Measurements from ENCODE around the gene ST7. TPM values are rescaled to one million over a fixed set of nuclear protein-coding genes. Genes with fewer than 3 reads are reported as not detected.

Gene ST7
- total RNA-seq, 1 experiment from 2014 or later: 9.7 TPM

GRCh38 chr7:116980354-116980753 lies 27.1 kb downstream of the ST7 start:
- Histone ChIP-seq H3K27me3 (ENCODE audit: control insufficient read depth, insufficient read depth, low read length) (no peaks in the 10 kb centered on the region), H3K36me3 (replicated peaks; ENCODE audit: control insufficient read depth, insufficient read depth, low read length) (no peaks in the 10 kb centered on the region), H3K4me3 (ENCODE audit: insufficient read depth, low read depth, low read length) (no peak overlapping the region)
- no peak for DNase-seq

GRCh38 chr7:116981939-116982338 lies 28.6 kb downstream of the ST7 start:
- H3K4me3 ChIP-seq (ENCODE audit: insufficient read depth, low read depth, low read length): no peak overlapping the region
- DNase-seq: no peak
- H3K36me3 ChIP-seq (replicated peaks; ENCODE audit: control insufficient read depth, insufficient read depth, low read length): no peaks in the 10 kb centered on the region
- H3K27me3 ChIP-seq (ENCODE audit: control insufficient read depth, insufficient read depth, low read length): no peaks in the 10 kb centered on the region

DNA sequence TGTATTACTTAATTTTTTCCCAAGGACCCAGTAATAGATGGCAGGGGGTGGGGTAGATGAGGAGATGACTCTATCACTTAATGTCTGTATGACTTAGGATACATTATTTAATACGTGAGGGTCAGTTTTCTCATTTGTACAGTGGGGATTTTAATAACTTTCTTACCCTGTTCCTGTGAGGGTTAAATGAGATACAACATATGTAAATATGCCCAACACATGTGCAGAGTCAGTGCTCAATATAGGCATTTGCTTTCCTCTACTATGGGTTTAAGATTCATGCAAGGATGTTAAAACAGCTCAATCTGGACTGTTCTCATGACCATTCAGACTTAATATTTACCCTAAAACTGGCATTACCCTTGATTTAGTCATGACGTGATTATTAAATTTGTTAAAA lies 31.2 kb downstream of the ST7 start:
- no peak overlapping the region for H3K4me3 ChIP-seq (ENCODE audit: insufficient read depth, low read depth, low read length)
- no peaks in the 10 kb centered on the region for H3K27me3 ChIP-seq (ENCODE audit: control insufficient read depth, insufficient read depth, low read length)
- no peak for DNase-seq
- no peaks in the 10 kb centered on the region for H3K36me3 ChIP-seq (replicated peaks; ENCODE audit: control insufficient read depth, insufficient read depth, low read length)

- Histone ChIP-seq H3K36me3 (replicated peaks; ENCODE audit: control insufficient read depth, insufficient read depth, low read length) (no peaks in the 10 kb centered on the region), H3K4me3 (ENCODE audit: insufficient read depth, low read depth, low read length) (no peak overlapping the region), H3K27me3 (ENCODE audit: control insufficient read depth, insufficient read depth, low read length) (no peaks in the 10 kb centered on the region)
- DNase-seq: no peak
Observed at GRCh38 chr7:116984917-116985316, 31.6 kb downstream of the ST7 start.

- no peaks in the 10 kb centered on the region for H3K27me3 ChIP-seq (ENCODE audit: control insufficient read depth, insufficient read depth, low read length)
- no peak overlapping the region for H3K4me3 ChIP-seq (ENCODE audit: insufficient read depth, low read depth, low read length)
- DNase-seq: no peak
- no peaks in the 10 kb centered on the region for H3K36me3 ChIP-seq (replicated peaks; ENCODE audit: control insufficient read depth, insufficient read depth, low read length)
Observed at GRCh38 chr7:116985575-116985974, 32.3 kb downstream of the ST7 start.

DNA sequence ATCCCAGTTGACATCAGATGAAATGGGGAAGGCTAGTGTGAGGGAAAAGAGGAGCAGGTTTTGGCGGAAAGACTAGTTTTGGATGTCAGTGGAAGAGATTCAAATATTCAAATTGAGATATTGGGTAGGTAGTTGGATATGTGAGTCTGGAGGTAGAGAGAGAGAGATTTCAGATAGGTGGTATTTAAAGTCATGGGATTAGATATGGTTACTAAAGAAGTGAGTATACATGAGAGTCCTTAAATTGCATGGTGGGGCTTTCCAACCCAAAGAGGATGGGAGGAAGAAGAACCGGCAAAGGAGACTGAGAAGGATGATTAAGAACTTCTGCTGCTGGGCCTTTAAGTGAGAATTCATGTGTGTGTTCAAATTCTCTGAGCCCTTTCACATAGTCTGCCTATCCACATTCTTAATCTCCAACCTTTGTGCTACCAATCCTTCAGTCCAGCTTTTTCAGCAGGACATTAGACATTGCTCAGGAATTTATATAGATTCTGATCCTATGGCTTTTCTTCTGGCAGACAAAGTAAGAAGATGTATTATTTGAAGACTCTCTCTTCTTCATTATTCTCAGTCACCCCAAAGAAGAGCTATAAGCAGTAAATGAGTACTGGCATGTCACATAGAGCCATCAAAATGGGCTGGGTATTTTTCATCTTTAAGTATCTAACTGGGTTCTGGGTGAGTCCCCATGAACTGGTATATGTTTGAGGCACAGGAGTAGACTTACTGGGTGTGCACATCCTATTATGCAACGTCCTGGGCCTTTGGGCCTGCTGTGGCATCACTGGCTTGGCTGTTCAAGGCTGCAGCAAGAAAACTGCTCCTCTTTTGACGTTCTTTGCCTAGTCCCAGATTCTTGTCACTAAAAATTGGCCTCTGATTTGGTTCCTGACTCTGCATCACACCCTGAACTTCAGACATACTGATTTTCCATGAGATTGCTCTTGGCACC lies 33.6 kb downstream of the ST7 start:
- DNase-seq: no peak
- Histone ChIP-seq H3K4me3 (ENCODE audit: insufficient read depth, low read depth, low read length) (no peak overlapping the region), H3K36me3 (replicated peaks; ENCODE audit: control insufficient read depth, insufficient read depth, low read length) (no peaks in the 10 kb centered on the region), H3K27me3 (ENCODE audit: control insufficient read depth, insufficient read depth, low read length) (no peaks in the 10 kb centered on the region)

GRCh38 chr7:116988363-116988989 lies 35.2 kb downstream of the ST7 start:
- H3K27me3 ChIP-seq (ENCODE audit: control insufficient read depth, insufficient read depth, low read length): no peaks in the 10 kb centered on the region

GRCh38 chr7:116990056-116990455 lies 36.8 kb downstream of the ST7 start:
- no peak for DNase-seq
- Histone ChIP-seq H3K27me3 (ENCODE audit: control insufficient read depth, insufficient read depth, low read length) (no peaks in the 10 kb centered on the region), H3K36me3 (replicated peaks; ENCODE audit: control insufficient read depth, insufficient read depth, low read length) (no peaks in the 10 kb centered on the region), H3K4me3 (ENCODE audit: insufficient read depth, low read depth, low read length) (no peak overlapping the region)

More at GRCh38 chr7:116988363-116988989, 35.2 kb downstream of the ST7 start:
- no peak for DNase-seq
- Histone ChIP-seq H3K36me3 (replicated peaks; ENCODE audit: control insufficient read depth, insufficient read depth, low read length) (no peaks in the 10 kb centered on the region), H3K4me3 (ENCODE audit: insufficient read depth, low read depth, low read length) (no peak overlapping the region)

DNA sequence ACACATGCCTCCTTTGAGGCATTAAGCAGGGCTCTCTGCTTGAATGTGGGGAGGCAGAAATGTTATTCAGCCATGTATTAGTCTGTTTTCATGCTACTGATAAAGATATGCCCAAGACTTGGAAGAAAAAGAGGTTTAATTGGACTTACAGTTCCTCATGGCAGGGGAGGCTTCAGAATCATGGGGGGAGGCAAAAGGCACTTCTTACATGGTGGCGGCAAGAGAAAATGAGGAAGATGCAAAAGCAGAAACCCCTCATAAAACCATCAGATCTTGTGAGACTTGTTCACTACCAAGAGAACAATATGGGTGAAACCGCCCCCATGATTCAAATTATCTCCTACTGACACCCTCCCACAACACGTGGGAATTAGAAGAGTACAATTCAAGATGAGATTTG lies 37.9 kb downstream of the ST7 start:
- no peak for DNase-seq
- no peaks in the 10 kb centered on the region for H3K27me3 ChIP-seq (ENCODE audit: control insufficient read depth, insufficient read depth, low read length)
- H3K36me3 ChIP-seq (replicated peaks; ENCODE audit: control insufficient read depth, insufficient read depth, low read length): no peaks in the 10 kb centered on the region
- H3K4me3 ChIP-seq (ENCODE audit: insufficient read depth, low read depth, low read length): no peak overlapping the region

DNA sequence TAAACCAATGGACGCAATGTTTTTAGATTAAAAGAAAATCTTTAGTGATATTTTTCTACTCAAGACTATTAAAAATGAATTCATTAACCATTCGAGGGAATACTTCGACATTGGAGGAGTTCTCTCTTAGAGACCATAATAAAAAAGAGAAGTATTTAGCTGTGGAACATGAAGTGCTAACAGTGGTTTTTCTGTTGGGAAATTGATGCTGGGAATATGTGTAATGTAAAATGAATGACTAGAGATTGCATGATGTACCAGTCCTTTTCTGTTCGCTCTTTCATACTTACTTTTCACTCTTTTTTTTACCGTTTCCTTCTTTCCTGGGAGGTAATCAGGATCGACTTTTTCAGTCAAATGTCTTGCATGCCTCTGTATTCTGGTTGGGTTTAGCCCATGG lies 41.3 kb downstream of the ST7 start:
- DNase-seq: no peak
- no peak overlapping the region for H3K4me3 ChIP-seq (ENCODE audit: insufficient read depth, low read depth, low read length)
- H3K27me3 ChIP-seq (ENCODE audit: control insufficient read depth, insufficient read depth, low read length): no peaks in the 10 kb centered on the region
- H3K36me3 ChIP-seq (replicated peaks; ENCODE audit: control insufficient read depth, insufficient read depth, low read length): no peaks in the 10 kb centered on the region

DNA sequence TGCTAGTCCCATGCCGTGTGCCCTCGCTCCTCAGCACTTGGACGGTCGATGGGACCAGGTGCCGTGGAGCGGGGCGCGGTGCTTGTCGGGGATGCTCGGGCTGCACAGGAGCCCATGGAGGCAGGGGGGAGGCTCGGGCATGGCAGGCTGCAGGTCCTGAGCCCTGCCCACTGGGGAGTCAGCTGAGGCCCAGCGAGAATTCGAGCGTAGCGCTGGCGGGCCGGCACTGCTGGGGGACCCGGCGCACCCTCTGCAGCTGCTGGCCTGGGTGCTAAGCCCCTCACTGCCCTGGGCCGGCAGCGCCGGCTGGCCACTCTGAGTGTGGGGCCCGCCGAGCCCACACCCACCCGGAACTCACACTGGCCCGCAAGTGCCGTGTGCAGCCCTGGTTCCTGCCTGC lies 44.7 kb downstream of the ST7 start:
- DNase-seq: no peak

GRCh38 chr7:116998567-116999175 lies 45.4 kb downstream of the ST7 start:
- no peaks in the 10 kb centered on the region for H3K36me3 ChIP-seq (replicated peaks; ENCODE audit: control insufficient read depth, insufficient read depth, low read length)
- no peak for DNase-seq
- H3K27me3 ChIP-seq (ENCODE audit: control insufficient read depth, insufficient read depth, low read length): no peaks in the 10 kb centered on the region
- no peak overlapping the region for H3K4me3 ChIP-seq (ENCODE audit: insufficient read depth, low read depth, low read length)

More for the DNA sequence above, 44.7 kb downstream of the ST7 start:
- Histone ChIP-seq H3K4me3 (ENCODE audit: insufficient read depth, low read depth, low read length) (no peak overlapping the region), H3K27me3 (ENCODE audit: control insufficient read depth, insufficient read depth, low read length) (no peaks in the 10 kb centered on the region), H3K36me3 (replicated peaks; ENCODE audit: control insufficient read depth, insufficient read depth, low read length) (no peaks in the 10 kb centered on the region)

DNA sequence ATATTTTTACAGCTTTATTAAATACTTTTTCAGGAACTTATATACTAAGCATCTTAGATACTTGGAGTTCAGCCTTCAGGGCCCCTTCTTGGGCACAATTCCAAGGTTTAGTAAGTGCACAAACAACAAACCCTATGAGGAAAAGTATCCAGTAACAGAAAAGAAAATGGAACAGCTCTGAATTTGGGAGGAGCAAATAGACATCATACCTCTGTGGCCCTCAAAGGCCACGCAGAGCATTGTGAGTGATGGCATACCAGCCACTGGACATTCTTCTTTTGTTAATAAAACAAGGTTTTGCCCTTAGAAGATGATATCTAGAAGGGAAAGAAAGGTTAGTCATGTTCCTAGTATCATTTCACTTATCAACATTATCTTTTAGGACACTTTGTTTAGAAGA lies 46.0 kb downstream of the ST7 start:
- H3K36me3 ChIP-seq (replicated peaks; ENCODE audit: control insufficient read depth, insufficient read depth, low read length): no peaks in the 10 kb centered on the region
- DNase-seq: no peak
- H3K4me3 ChIP-seq (ENCODE audit: insufficient read depth, low read depth, low read length): no peak overlapping the region
- no peaks in the 10 kb centered on the region for H3K27me3 ChIP-seq (ENCODE audit: control insufficient read depth, insufficient read depth, low read length)

GRCh38 chr7:117001283-117001682 lies 48.0 kb downstream of the ST7 start:
- H3K27me3 ChIP-seq (ENCODE audit: control insufficient read depth, insufficient read depth, low read length): no peaks in the 10 kb centered on the region
- no peak overlapping the region for H3K4me3 ChIP-seq (ENCODE audit: insufficient read depth, low read depth, low read length)
- H3K36me3 ChIP-seq (replicated peaks; ENCODE audit: control insufficient read depth, insufficient read depth, low read length): no peaks in the 10 kb centered on the region
- no peak for DNase-seq

- no peak for DNase-seq
- no peaks in the 10 kb centered on the region for H3K36me3 ChIP-seq (replicated peaks; ENCODE audit: control insufficient read depth, insufficient read depth, low read length)
- no peak overlapping the region for H3K4me3 ChIP-seq (ENCODE audit: insufficient read depth, low read depth, low read length)
- H3K27me3 ChIP-seq (ENCODE audit: control insufficient read depth, insufficient read depth, low read length): no peaks in the 10 kb centered on the region
Observed at GRCh38 chr7:117004899-117005298, 51.6 kb downstream of the ST7 start.

All from H7 (cell line).